Measurements from ENCODE around the gene SERPINA3.

The SERPINA3 gene

GRCh38 chr14:94594441-94594840, 17.8 kb upstream of the SERPINA3 start:
- H3K4me3 ChIP-seq (ENCODE audit: low read depth, low read length) = no peak overlapping the region
- no peak for TF ChIP-seq CTCF (IDR thresholded peaks at IDR 0.05; ENCODE audit: low read depth, low read length)

- TF ChIP-seq CTCF (IDR thresholded peaks at IDR 0.05; ENCODE audit: low read depth, low read length) = no peak
- H3K4me3 ChIP-seq (ENCODE audit: low read depth, low read length) = no peak overlapping the region
Measured at GRCh38 chr14:94595912-94596311, 16.3 kb upstream of the SERPINA3 start.

- H3K4me3 ChIP-seq (ENCODE audit: low read depth, low read length) = no peak overlapping the region
- TF ChIP-seq CTCF (IDR thresholded peaks at IDR 0.05; ENCODE audit: low read depth, low read length) = no peak
Measured at GRCh38 chr14:94596361-94596760, 15.8 kb upstream of the SERPINA3 start.

- no peak for TF ChIP-seq CTCF (IDR thresholded peaks at IDR 0.05; ENCODE audit: low read depth, low read length)
- no peak overlapping the region for H3K4me3 ChIP-seq (ENCODE audit: low read depth, low read length)
Measured at GRCh38 chr14:94597788-94598187, 14.4 kb upstream of the SERPINA3 start.

GRCh38 chr14:94598506-94598815, 13.7 kb upstream of the SERPINA3 start:
- no peak for TF ChIP-seq CTCF (IDR thresholded peaks at IDR 0.05; ENCODE audit: low read depth, low read length)
- H3K4me3 ChIP-seq (ENCODE audit: low read depth, low read length) = no peak overlapping the region

- TF ChIP-seq CTCF (IDR thresholded peaks at IDR 0.05; ENCODE audit: low read depth, low read length) = no peak
- no peak overlapping the region for H3K4me3 ChIP-seq (ENCODE audit: low read depth, low read length)
Measured at GRCh38 chr14:94598816-94599655, 13.2 kb upstream of the SERPINA3 start.

GRCh38 chr14:94599656-94600004, 12.6 kb upstream of the SERPINA3 start:
- TF ChIP-seq CTCF (IDR thresholded peaks at IDR 0.05; ENCODE audit: low read depth, low read length) = no peak
- H3K4me3 ChIP-seq (ENCODE audit: low read depth, low read length) = no peak overlapping the region
